Activated gamma-delta T cell (primary cell): ENCODE data around the gene KIAA0825.

Source experiments
- DNase-seq: peaks from one replicate; lab custom pipeline; 2025; lab: John Stamatoyannopoulos, UW

Gene KIAA0825

DNA sequence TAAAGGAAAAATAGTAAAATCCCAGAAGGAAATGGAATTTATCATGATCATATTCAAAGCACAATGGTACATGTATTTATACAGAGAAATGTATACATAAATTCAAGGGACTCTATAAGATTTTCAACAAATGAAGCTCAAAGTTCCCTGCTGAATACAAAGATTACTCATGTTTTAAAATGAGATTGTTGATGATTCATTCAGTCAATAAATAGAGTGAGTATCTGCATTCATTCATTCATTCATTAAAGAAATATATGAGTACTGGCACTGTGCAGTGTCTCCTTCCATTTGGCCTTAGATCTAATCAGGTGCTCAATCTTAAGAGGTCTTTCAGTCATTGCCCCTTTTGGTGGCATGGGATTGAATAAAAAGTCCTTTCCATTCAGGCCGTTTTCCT lies 310.0 kb downstream of the KIAA0825 start:
- no peak for DNase-seq

DNA sequence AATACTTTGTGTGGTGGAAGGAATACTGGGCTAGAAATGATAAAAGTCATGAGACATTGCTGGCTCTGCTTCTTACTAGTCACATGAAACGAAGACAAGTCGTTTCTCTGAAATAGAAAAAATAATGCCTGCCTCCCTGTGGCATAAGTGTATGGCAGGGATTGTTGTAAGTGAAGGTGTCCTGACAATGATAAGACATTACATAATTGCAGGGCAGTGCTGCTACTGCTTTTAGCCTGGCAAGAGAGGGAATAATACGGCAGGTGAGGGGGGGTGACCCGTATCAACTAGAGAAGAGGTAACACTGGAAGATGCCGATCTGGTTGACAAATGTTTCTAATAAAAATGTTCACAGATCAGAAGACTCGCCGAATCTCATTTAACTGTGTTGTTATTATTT lies 314.3 kb downstream of the KIAA0825 start:
- DNase-seq: no peak

DNA sequence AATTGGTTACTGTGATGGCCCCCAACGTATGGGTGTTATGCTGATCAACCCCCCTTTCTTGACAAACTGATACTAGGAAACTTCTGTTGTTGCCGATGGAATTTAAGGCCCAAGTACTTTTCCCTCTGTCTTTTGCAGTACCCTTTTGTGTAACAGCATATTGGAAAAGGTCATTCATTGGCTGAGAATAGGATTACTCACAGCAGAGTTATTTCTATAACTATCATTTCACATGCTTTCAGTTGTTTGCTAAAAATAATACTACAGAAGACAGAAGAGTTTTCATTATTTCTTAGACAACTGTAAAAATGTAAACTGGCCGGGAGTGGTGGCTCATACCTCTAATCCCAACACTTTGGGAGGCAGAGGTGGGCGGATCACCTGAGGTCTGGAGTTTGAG lies 329.5 kb downstream of the KIAA0825 start:
- no peak for DNase-seq

DNA sequence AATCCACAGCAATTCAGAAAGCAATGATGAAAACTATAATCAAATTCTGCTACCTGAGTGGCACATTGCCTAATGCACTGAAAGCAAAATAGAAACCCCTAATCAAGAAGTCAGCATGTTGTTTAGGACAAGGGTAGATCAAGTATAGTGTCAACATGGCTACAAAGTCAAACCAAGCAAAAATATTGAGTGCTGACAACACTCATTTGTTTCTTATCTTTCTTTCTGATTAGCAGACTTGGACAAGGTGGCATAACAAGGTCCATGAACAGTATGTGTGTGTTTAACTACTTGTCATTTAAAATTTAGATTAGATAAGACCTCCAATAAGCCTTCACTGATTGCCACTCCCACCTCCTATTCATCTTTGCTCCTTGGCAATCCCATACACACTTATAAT lies 332.4 kb downstream of the KIAA0825 start:
- DNase-seq: no peak

DNA sequence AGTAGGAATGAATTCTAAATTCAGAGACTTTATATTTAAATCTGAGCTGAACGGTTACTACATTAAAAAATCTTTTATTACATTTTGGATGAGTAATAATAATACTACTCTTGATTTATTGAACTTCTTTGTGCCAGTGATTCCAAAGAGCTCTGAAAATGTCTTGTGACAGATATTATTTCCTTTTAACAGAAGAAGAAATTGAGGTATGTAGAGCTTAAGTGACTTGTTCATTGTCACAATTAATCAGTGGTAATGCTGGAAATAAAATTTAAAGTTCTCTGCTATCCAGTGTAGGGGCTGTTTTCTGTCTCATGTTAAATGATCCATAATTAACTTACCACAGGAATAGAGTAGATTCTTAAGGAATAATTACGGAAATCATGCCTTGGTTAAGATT lies 335.3 kb downstream of the KIAA0825 start:
- no peak for DNase-seq

DNA sequence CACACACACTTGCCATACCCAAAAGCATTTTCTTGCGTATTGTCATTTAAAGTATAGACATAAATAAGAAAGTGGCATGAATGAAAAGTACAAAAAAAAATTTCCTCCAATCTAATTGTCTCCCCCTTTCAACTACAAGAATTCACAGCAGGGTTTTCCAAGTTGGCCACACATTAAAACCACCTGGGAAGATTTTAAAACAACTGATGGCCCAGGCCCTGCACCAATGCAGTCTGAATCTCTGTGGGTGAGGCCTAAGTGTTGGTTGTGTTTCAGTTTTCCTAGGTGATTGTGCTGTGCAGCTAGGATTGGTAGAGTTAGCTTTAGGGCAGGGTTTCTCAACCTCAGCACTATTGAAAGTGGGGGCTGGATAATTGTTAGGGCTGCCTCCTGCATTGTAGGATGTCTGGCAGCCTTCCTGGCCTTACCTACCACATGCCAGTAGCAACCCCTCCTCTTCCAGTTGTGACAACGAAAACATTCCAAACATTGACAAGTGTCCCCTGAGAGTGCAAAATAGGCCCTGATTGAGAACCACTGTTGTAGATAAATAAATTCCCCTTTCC lies 337.1 kb downstream of the KIAA0825 start:
- DNase-seq: no peak

DNA sequence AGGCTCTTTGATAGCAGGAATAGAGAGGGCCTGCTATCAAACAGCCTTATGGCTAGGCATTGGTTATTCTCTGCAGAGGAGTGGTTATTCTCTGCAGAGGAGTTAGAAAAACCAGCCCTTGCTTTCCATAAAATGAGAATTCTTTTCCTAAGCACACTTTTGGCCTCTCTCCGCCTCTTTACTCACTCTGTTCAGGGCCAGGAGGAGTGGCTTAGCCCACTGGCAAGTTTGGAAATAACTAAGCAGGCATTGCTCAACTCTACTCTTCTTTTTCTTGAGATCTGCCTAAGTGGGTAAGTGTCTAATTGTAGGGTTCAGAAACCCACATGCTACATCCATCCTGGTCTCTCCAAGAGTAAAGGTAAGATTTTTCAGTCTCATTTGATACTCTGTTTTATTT lies 341.7 kb downstream of the KIAA0825 start:
- no peak for DNase-seq

DNA sequence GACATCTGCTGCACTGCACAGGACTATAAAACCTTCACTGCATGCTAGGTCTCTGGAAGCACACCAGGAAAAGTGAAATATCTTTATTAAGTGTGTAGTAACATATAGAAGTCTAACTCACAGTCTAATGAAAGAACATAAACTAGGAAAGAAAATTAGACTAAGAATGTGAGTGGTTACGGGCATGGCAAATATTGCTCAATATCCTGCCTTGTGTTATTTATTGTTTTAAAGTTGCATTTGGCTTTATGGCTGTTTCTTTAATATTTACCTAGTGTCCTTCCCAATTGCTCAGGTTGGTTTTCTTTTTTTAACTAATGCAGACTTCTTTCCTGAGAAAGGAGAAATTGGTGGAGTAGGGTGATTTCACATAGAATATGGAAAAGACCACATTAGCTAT lies 342.4 kb downstream of the KIAA0825 start:
- DNase-seq: no peak

DNA sequence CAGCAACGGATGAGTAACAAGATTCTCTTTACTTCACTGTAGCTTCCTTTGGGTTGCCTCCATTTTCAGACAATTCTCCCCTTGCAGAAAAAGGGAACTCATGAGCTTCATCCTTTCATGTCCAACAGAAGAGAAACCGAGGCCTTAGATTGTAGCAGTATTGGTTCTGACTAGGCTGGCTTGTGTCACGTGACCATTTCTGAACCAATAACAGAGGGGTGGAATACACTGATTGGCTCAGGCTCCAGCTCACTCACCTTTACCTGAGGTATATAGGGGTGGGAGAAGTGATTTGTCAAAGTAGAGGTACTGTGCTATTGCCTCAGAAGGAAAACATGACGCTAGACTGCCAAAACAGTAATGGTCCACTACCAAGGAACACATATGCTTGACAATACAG lies 343.7 kb downstream of the KIAA0825 start:
- DNase-seq: no peak

DNA sequence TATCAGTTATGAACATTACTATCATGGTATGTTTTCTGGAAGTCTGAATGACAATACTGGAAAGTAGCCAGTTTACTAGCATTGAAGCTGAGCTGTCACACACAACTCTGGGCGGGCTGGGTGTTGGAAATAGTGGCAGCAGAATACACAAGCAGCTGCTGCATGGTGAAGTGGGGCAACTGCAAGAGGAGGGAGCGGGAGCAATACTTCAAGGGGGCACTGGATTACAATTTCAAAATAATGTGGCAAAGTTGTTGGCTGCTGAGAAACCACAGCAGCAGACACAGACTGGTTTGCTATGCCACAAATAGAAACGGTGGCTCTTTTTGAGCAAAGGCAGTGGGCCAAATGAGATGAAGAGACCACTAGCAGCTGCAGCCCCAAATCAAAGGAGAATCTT lies 350.2 kb downstream of the KIAA0825 start:
- no peak for DNase-seq

DNA sequence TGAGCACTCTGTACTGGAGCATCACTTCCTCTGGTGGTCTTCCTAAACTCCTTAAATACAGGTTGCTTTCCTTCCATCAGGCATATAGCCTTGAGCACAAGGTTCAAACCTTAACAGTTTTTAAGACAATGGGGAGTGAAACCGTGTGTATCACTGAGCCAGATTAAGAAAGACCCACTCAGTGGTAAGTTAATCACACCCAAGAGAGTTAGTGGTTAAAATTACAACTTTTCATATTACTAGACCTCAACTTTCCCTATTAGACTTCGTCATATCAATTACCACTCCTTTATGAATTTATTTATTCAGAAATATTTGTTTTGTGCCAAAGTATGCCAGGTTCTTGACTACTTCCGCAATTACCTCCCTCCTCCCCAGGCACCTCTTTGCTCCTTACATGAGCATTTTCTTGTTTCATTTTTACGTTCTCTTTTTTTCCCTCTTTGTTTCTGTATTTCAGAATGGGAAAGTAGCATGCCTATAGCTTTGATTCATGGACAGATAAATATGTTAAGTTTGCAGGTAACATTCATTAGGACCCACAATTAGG lies 351.0 kb downstream of the KIAA0825 start:
- DNase-seq: no peak

DNA sequence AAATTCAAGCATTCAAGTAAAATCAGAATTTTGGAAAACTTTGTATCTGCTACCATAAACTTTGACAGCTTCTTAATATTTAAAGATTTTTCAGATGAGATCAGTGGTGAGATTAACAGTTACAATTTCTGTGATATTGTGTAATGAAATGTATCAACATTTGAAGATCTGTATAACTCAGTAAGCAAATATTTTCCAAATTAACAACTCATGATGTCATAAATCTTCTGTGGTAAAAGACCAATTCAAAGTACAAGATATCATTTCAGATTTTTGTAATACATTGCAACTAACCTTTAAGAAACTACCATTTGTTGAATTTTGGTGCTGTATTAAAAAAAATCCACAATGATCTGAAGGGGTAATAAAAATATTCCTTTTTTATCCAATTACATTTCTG lies 352.2 kb downstream of the KIAA0825 start:
- DNase-seq: no peak

DNA sequence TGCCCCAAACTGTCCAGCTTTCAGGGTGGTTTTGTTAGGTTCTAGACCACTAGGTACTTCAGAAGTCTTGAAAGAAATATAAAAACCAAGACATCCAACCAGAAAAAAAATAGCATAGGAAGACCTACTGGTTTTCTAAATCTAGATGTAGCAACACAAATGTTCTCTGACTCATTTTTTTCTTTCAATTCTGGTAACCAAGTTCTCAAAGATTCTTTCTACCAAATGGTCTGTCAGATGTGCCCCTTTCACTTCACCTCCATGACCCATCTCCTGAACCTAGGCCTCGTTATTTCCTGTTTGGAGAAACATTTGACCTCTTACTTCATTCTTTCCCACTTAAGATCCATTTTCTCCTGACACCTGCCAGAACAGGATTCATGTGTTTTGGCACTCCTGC lies 355.3 kb downstream of the KIAA0825 start:
- no peak for DNase-seq

DNA sequence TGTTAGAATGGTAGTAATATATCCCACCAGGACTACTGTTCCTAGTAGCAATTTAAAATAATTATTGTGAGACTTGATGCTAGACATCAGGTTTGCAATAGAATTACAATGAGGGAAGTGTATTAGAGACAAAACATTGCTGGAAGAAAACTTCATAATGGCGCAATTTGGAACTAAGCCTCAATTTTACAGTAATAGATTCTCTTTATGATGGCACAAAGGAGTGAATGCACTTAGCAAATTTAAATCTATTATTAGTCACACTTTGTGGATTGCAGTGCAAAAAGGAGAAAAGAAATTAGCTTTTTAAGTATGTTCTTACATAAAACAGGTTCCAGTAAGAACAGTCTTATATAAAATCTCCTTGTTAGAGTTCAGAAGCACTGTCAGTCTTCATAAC lies 358.3 kb downstream of the KIAA0825 start:
- DNase-seq: no peak

DNA sequence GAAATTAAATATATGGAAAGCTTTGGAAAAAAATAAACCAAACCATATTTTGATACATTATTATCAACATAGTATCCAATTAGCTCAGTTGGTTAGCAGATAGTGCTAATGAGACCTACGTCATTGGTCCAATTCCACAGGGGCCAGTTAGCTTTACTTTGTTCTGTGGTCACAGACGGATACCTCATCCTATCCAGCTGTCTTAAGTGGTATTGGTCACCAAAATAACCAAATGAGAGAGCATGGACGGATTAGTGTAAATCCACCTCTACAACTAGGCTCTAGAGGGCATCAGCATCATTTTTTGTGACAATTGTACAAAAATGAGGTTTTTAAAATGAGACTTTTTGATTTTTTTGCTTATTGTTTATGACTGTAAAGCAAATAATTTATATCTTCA lies 364.2 kb downstream of the KIAA0825 start:
- no peak for DNase-seq

DNA sequence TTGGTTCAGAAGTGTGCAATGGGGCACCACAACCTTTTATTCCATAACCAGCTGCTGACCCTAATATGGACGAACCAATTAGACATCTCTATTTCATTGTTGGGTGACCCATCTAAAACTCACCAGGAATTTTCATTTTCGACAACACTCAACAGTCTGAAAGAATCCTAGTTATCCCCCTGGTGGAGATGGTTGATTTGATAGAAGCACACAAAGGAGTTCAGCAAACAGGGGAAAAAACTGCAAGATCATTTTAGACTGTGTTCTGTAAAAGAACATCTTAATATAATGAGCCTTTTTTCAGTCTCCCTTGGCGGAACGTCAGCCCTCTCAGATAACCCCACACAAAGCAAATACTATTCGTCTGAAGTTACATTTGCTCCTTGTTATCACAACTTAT lies 367.4 kb downstream of the KIAA0825 start:
- no peak for DNase-seq

DNA sequence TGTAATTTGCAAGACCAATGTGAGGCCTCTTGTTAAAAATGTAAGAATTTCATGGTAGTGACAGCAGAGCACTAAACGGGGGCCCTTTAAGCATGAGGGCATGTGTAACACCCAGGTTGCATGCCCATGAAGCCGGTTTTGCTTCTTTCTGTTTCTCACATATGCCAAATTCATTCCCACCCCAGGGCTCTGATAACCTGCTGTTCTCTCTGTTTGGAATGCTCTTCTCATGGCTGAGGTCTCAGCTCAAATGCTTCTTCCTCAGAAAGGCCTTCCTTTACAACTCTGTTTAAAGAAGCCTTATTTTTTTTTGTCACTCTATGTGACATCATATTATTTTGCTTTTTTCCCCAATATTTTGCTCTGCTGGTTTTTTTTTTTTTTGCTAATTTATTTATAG lies 369.0 kb downstream of the KIAA0825 start:
- no peak for DNase-seq

DNA sequence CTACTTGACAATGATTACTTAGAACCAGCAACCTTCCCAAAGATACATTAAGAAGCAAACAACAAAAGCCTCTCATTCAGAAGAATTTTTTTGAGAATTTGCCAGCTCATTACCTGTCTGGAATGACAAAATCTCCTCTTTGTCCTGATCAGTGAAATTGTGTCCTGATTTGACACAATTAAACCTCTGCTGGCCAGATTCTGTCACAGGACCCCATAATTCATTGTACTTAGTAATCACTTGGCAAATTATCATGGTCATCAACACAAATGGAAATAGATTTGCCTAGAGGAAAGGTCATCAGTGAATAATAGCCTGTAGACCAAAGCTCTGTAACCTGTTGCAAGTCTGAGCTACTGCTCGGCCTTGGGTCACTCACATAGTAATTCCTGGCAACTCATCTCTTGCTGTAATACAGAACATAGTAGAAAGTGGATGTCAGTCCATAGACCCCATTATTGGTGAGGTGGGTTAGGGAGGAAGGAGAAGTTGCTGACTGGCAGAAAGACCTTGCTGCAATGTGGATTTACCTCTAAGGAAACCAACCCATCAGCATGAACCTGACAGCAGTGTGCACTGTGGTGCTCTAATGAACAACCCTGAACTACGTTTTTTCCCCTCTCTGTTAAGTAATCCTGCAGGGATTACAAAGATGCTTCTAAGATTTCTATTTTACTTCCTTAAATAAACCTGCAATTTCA lies 370.1 kb downstream of the KIAA0825 start:
- no peak for DNase-seq

DNA sequence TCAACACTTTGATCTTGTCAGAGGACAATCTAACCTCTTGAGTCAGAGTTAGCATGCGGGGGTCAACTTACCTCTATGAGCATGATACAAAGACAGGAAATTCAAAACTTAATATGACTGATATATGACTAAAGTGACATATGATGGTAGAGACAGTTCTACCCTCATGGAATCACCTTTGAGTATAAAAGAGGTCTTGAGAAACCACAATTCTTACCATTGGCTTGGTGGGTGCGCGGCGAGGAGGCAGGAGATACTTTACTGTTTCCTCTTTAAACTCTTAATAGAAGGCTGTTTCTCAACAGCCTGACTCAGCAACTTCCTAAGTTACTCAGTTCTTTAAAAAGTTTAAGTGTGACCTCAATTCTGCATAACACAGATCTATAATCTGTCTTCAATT lies 372.8 kb downstream of the KIAA0825 start:
- no peak for DNase-seq

DNA sequence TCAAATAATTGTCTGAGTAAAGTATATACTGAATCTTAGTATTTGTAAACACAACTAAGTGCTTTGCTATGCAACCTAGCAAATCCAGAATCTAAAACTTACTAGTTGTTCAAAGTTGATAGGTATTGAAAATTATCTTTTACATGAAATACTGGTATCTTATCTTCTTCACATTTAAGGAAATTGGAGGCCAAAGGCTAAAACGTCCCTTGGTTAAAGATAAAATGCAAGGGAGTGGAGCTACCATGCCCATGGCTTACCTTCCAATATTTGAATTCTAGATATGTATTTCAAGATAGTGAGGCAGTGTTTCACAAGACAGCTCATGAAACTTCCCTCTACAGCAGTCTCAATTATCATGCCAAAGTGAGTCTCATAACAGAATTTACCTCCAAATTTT lies 373.5 kb downstream of the KIAA0825 start:
- no peak for DNase-seq

DNA sequence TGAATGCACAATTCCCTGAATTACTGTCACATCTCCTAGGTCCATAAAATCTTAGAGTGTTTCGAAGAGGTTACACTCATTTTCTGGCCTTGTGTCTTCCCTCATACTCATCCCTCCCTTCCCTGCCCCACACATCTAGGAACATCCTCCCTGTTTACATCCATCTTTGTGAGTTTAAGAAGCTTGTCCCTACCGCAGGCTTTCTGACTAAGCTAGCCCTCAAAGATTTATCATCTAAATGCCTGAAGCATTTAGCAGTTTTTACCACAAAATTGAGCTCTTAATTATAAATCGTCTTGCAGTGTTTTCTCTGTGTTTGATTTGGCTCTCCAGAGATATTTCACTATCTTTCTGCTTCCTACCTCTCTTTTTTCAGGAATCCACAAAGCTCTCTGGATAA lies 374.8 kb downstream of the KIAA0825 start:
- DNase-seq: no peak

DNA sequence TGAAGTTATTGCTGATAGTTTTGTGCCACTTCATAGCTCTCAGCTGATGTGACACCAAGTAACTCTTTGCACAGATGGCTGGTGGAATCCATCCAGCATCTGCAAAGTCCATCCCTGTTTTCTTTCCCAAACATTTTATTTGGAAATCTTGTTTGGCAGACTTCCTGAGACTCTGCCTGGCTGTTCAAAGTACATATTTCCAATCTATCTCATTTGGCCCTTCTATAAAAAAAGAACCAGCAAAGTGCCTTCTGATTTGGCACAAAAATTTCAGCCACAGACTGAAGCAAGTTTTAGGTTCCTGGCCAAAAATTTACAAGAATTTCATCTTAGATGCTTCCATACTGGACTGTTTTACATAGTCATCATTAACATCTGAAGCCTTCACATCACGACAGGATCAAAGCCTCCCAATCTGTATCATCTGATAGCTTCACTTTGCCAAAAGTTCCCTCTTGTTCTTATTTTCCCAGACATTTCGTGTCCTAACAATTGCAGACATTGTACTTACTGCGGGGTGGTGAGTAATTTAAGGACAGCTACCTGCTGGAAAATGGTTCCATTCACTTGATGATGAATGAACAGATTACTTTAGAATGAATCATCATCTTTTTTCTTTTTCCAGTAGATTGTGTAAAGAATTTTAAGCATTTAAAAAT lies 377.3 kb downstream of the KIAA0825 start:
- DNase-seq: no peak

DNA sequence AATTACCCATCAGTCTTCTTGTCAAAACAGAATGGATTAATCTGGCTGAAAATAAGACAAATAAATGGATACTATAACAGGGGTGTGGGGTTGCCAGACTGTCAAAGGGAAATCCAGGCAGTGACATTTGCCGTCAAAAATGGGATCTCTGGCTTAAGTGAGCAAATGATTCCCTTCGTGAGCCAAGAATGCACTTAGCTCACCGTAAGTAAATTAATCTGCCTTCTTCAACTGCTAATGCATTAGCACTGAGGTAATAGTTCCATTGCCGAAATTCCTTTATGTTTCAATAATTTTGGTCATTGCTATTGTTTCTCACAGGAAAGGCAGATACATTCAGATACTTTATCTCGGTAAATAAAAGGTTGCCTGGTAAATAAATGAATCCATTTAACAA lies 377.8 kb downstream of the KIAA0825 start:
- DNase-seq: no peak
